GM12878 (cell line): ENCODE data around the gene AP1B1. TPM values are rescaled to one million over a fixed set of nuclear protein-coding genes. Genes with fewer than 3 reads are reported as not detected.

Experiments used
- ATAC-seq: fragments of 200-7000 bp; cut with Tn5 transposase; 3 replicates; pipeline ENCODE4 v1.9.1; 2020; ENCODE audit warnings: mild to moderate bottlenecking, moderate library complexity
- BruUV-seq: library from RNA; stranded (reverse); fragments of 400-500 nt; replicated peaks from 2 replicates; lab custom pipeline; 2021; lab: Mats Ljungman, UMichigan
- CTCF ChIA-PET: fragments of 300-600 bp; sonication (Branson Sonifier 250); formaldehyde crosslinking; extraction: SDS; loops from one replicate; lab custom pipeline; 2021; ENCODE audit warnings: inconsistent platforms; lab: Yijun Ruan, JAX
- POLR2A ChIA-PET: fragments of 350-600 bp; formaldehyde crosslinking; extraction: SDS; loops from one replicate; lab custom pipeline; 2021; ENCODE audit warnings: inconsistent platforms; lab: Charles Lee
- RAD21 ChIA-PET: fragments of 300-600 bp; sonication (Branson Sonifier 250); formaldehyde crosslinking; loops from one replicate; lab custom pipeline; 2023; ENCODE audit warnings: antibody characterized with exemption; ENCODE audit not compliant: unreplicated experiment; lab: Charles Lee
- SMC1A ChIA-PET: fragments of 300-600 bp; sonication (Branson Sonifier 250); formaldehyde crosslinking; loops from one replicate; lab custom pipeline; 2023; ENCODE audit not compliant: unreplicated experiment, uncharacterized antibody; lab: Charles Lee
- DNase-seq: peaks from one replicate; pipeline ENCODE4 v3.0.0-alpha.2; 2011; ENCODE audit warnings: low read depth, low spot score
- FAIRE-seq: peaks from 3 replicates; lab custom pipeline; 2011; peaks lifted over from hg19 to GRCh38; lab: Jason Lieb, UNC
- H2AFZ ChIP-seq: 2 replicates; pipeline ENCODE4 v1.6.0; 2011; ENCODE audit warnings: low read depth, low read length, control low read depth; ENCODE audit not compliant: control insufficient read depth
- H3K27ac ChIP-seq: 2 replicates; pipeline ENCODE4 v1.5.1; 2011; ENCODE audit warnings: control low read depth; ENCODE audit not compliant: control insufficient read depth, insufficient read depth
- H3K27me3 ChIP-seq, 2 experiments: replicated peaks in 1 of 2; 2 replicates each; pipeline versions ENCODE4 v1.6.0 to v1.6.1; 2011; ENCODE audit warnings: low read length in 1 of 2; ENCODE audit not compliant: control insufficient read depth in 2 of 2, insufficient read depth in 2 of 2
- H3K36me3 ChIP-seq, 2 experiments: 2 replicates each; pipeline ENCODE4 v1.5.1; 2011; ENCODE audit warnings: low read length in 1 of 2; ENCODE audit not compliant: control insufficient read depth in 2 of 2, insufficient read depth in 2 of 2
- H3K4me1 ChIP-seq: 2 replicates; pipeline ENCODE4 v1.6.1; 2011; ENCODE audit warnings: mild to moderate bottlenecking, low read length, moderate library complexity, mixed read lengths; ENCODE audit not compliant: control insufficient read depth, insufficient read depth
- H3K4me2 ChIP-seq: 2 replicates; pipeline ENCODE4 v1.6.0; 2011; ENCODE audit warnings: control low read depth; ENCODE audit not compliant: control insufficient read depth, insufficient read depth
- H3K4me3 ChIP-seq: fragments of 200-600 bp; sonication (generic); 2 replicates; pipeline ENCODE4 v1.5.1; 2016
- H3K79me2 ChIP-seq: 2 replicates; pipeline ENCODE4 v1.6.0; 2011; ENCODE audit warnings: low read length; ENCODE audit not compliant: control insufficient read depth, insufficient read depth
- H3K9ac ChIP-seq: 2 replicates; pipeline ENCODE4 v1.8.0; 2011; ENCODE audit warnings: low read length, control low read depth, mixed read lengths; ENCODE audit not compliant: control insufficient read depth, insufficient read depth
- H3K9me3 ChIP-seq: replicated peaks from 3 replicates; pipeline ENCODE4 v1.5.1; 2011; ENCODE audit warnings: mild to moderate bottlenecking, low read length; ENCODE audit not compliant: control insufficient read depth, insufficient read depth
- H4K20me1 ChIP-seq: 2 replicates; pipeline ENCODE4 v1.6.0; 2011; ENCODE audit not compliant: control insufficient read depth, insufficient read depth
- CREB1 ChIP-seq: IDR thresholded peaks from 2 replicates; pipeline ENCODE4 v1.6.1; 2012; ENCODE audit warnings: low read depth, mild to moderate bottlenecking, inconsistent platforms
- CUX1 ChIP-seq: IDR thresholded peaks from 2 replicates; pipeline ENCODE4 v1.6.1; 2012; ENCODE audit warnings: improper control_type of control experiment, low read depth, low read length; ENCODE audit not compliant: insufficient replicate concordance
- FOXM1 ChIP-seq: IDR thresholded peaks from 2 replicates; pipeline ENCODE4 v1.6.1; 2012; ENCODE audit warnings: low read depth, mild to moderate bottlenecking, inconsistent platforms, low read length, moderate library complexity
- GATAD2B ChIP-seq: fragments of 450-650 bp; conservative IDR thresholded peaks from 2 replicates; pipeline ENCODE4 v1.6.1; 2017; ENCODE audit warnings: low read depth, mild to moderate bottlenecking, moderate library complexity
- MYB ChIP-seq: fragments of 150-350 bp; IDR thresholded peaks from 2 replicates; pipeline ENCODE4 v1.6.1; 2014; ENCODE audit warnings: mild to moderate bottlenecking, low read depth, low read length, borderline replicate concordance
- NR2F1 ChIP-seq: fragments of 450-650 bp; conservative IDR thresholded peaks from 2 replicates; pipeline ENCODE4 v1.6.1; 2017; ENCODE audit warnings: mild to moderate bottlenecking
- PAX8 ChIP-seq: fragments of 450-650 bp; IDR thresholded peaks from 2 replicates; pipeline ENCODE4 v1.6.1; 2017; ENCODE audit warnings: mild to moderate bottlenecking, moderate library complexity
- SIN3A ChIP-seq: IDR thresholded peaks from 2 replicates; pipeline ENCODE4 v1.6.1; 2012; ENCODE audit warnings: low read depth, low read length, improper control_type of control experiment
- SPI1 ChIP-seq: IDR thresholded peaks from 2 replicates; pipeline ENCODE4 v1.6.1; 2011; ENCODE audit warnings: low read depth, mild to moderate bottlenecking, low read length, moderate library complexity, borderline replicate concordance; ENCODE audit not compliant: insufficient read depth
- SRF ChIP-seq, 2 experiments: IDR thresholded peaks; 2 replicates each; pipeline ENCODE4 v1.6.1; 2011; ENCODE audit warnings: low read depth in 2 of 2, low read length in 2 of 2, mild to moderate bottlenecking in 1 of 2, moderate library complexity in 1 of 2
- SUZ12 ChIP-seq: fragments of 200-600 bp; sonication (generic); IDR thresholded peaks from one replicate; pipeline ENCODE4 v1.6.1; 2018; ENCODE audit warnings: antibody characterized with exemption, mild to moderate bottlenecking; ENCODE audit not compliant: unreplicated experiment
- TBL1XR1 ChIP-seq: IDR thresholded peaks from 2 replicates; pipeline ENCODE4 v1.6.1; 2012; ENCODE audit warnings: low read depth, low read length, improper control_type of control experiment
- USF2 ChIP-seq: IDR thresholded peaks from 2 replicates; pipeline ENCODE4 v1.6.1; 2011; ENCODE audit warnings: low read depth, low read length, improper control_type of control experiment, borderline replicate concordance
- YY1 ChIP-seq: IDR thresholded peaks from 2 replicates; pipeline ENCODE4 v1.6.1; 2011; ENCODE audit warnings: low read depth, mild to moderate bottlenecking, low read length
- ZBTB40 ChIP-seq: fragments of 450-650 bp; IDR thresholded peaks from 2 replicates; pipeline ENCODE4 v1.6.1; 2016; ENCODE audit warnings: mild to moderate bottlenecking, moderate library complexity, borderline replicate concordance
- WGBS: methylation state at CpG from one replicate; pipeline ENCODE4 v1.1.6; 2016; ENCODE audit warnings: low lambda C conversion rate; ENCODE audit not compliant: insufficient replicate concordance, insufficient coverage; ENCODE audit errors: missing lambda C conversion rate; 5-methylcytosine and 5-hydroxymethylcytosine counted together
- in situ Hi-C: fragments of 300-500 bp; cut with MboI; formaldehyde crosslinking; loops from 9 replicates; pipeline ENCODE4 v1.14.3; 2018; ENCODE audit warnings: mixed read lengths
- intact Hi-C: fragments of 100-400 bp; cut with micrococcal nuclease; formaldehyde crosslinking; loops from one replicate; pipeline ENCODE4 v1.14.2; 2022; ENCODE audit not compliant: unreplicated experiment
- polyA plus RNA-seq, 11 experiments: library from polyadenylated mRNA; depleted of rRNA in 4 of 11; unstranded in 6 of 11; stranded (reverse) in 5 of 11; fragments of >200 nt; fragmentation: Nextera tagmentation in 4 of 11; fragmentation: Illumina TruSeq in 1 of 11; extraction: Ambion mirVana in 4 of 11; extraction: Trizol in 1 of 11; gene quantifications; 1 replicate in 1 of 11; 2 replicates in 10 of 11; pipeline versions ENCODE4 v1.2.1 to v1.2.3, GENCODE V29; 2011 to 2016; ENCODE audit warnings: inconsistent platforms in 2 of 11, missing spikeins in 2 of 11, low read depth in 1 of 11
- total RNA-seq, 4 experiments: library from RNA; depleted of rRNA in 3 of 4; stranded (reverse); fragments of >200 nt in 3 of 4; fragmentation: Illumina TruSeq in 1 of 4; extraction: Trizol in 1 of 4; gene quantifications; 2 replicates each; pipeline versions ENCODE4 v1.2.1 to v1.2.3, GENCODE V29; 2013 to 2021

AP1B1 gene
- total and polyA plus RNA-seq, 10 of the 15 experiments (the other 5 are each of a cell fraction or from before 2014, with no cell fraction given): 2.1 to 98.6 (median 57.8) TPM

- Histone ChIP-seq H3K4me1 (no peaks in the 10 kb centered on the region; the same call in 1 of the 2 replicates), H2AFZ (peak overlapping the region; percentile 56; the same call in 1 of the 2 replicates), H3K4me3 (no peak overlapping the region), H3K9ac (no peak overlapping the region), H3K36me3 (no peaks in the 10 kb centered on the region), H3K27me3 (peaks cover 2 to 7% of the 10 kb centered on the region in 2 experiments; a peak in 2 of 4 replicates), H3K79me2 (no peaks in the 10 kb centered on the region), H3K4me2 (0 out of 2 replicates have a peak overlapping the region, but pooled peaks have one; percentile 83), H3K9me3 (no peaks in the 10 kb centered on the region; the same call in 2 of the 3 replicates), H3K27ac (no peak overlapping the region), H4K20me1 (no peaks in the 10 kb centered on the region)
- FAIRE-seq (no peak), ATAC-seq (no peak), DNase-seq (no peak)
- in situ Hi-C loops (no loop called here), intact Hi-C loops (no loop called here)
- ChIA-PET CTCF (no interaction called here), SMC1A (no interaction called here), RAD21 (no interaction called here), POLR2A (interaction anchor here (0.7 kb wide), 1 partner anchor 18 kb away, joined by 8 read pairs; no protein-coding TSS in a partner anchor)
- WGBS: 58% methylated on average over 7 of the region's 7 CpGs
- no TSS peak for BruUV-seq
- no peak for TF ChIP-seq CUX1
- no peak for TF ChIP-seq NR2F1
- no peak for TF ChIP-seq SRF (IDR thresholded peaks at IDR 0.05; ENCODE audit: low read depth in 2 of 2, low read length in 2 of 2)
- no peak for TF ChIP-seq YY1
- no peak for TF ChIP-seq GATAD2B
- TF ChIP-seq TBL1XR1: no peak
- no peak for TF ChIP-seq PAX8
- TF ChIP-seq CREB1: no peak
- no peak for TF ChIP-seq SIN3A
- TF ChIP-seq SUZ12: no peak
- no peak for TF ChIP-seq SPI1
- TF ChIP-seq ZBTB40: no peak
- no peak for TF ChIP-seq FOXM1
- no peak for TF ChIP-seq MYB
- TF ChIP-seq USF2: no peak
Measured at GRCh38 chr22:29305836-29306174, 82.6 kb downstream of the AP1B1 start.
